Measurements from ENCODE around the gene FRAT1.
A peak's percentile ranks its signal among the peaks of the same experiment; 100 is the strongest.

Gene FRAT1

DNA sequence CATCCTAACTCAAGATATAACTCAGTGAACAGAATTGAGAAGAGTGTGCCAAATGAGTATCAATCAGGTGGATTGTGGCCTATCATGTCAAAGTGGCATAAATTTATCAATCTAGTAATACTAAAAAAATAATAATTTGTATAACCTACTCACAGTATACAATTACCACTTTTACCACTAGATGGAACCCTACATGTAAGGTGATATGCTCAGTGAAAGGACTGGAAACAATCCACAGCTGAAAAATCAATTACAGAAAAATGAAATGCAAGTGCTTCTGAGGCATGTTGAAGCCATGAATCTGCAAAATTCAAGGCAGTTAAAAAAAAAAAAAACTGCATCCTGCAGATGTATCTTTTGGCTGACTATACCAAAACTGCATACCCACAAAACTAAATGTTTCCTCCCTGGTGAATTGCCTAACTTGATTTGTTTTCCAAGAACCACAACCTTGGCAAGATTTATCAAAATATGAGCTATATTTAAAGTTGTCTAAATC, 40.5 kb upstream of the FRAT1 start (continued):
- TF ChIP-seq, protein P1, sequence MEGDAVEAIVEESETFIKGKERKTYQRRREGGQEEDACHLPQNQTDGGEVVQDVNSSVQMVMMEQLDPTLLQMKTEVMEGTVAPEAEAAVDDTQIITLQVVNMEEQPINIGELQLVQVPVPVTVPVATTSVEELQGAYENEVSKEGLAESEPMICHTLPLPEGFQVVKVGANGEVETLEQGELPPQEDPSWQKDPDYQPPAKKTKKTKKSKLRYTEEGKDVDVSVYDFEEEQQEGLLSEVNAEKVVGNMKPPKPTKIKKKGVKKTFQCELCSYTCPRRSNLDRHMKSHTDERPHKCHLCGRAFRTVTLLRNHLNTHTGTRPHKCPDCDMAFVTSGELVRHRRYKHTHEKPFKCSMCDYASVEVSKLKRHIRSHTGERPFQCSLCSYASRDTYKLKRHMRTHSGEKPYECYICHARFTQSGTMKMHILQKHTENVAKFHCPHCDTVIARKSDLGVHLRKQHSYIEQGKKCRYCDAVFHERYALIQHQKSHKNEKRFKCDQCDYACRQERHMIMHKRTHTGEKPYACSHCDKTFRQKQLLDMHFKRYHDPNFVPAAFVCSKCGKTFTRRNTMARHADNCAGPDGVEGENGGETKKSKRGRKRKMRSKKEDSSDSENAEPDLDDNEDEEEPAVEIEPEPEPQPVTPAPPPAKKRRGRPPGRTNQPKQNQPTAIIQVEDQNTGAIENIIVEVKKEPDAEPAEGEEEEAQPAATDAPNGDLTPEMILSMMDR (tag by site-specific recombination; IDR thresholded peaks at IDR 0.05), result 0 out of 2 replicates have a peak, but pooled peaks have one; percentile 9
- TF ChIP-seq ZNF660 (tag by site-specific recombination; IDR thresholded peaks at IDR 0.05), result peak; percentile 80; the same call in 1 of the 2 replicates
- no peak for TF ChIP-seq ZNF2 (tag by site-specific recombination; IDR thresholded peaks at IDR 0.05)
- peak; percentile 46; the same call in 1 of the 2 replicates for TF ChIP-seq ZNF558 (tag by site-specific recombination; IDR thresholded peaks at IDR 0.05)
- TF ChIP-seq ZNF473 (tag by site-specific recombination; IDR thresholded peaks at IDR 0.05), result no peak
- no peak for TF ChIP-seq ZNF544 (tag by site-specific recombination; IDR thresholded peaks at IDR 0.05)

DNA sequence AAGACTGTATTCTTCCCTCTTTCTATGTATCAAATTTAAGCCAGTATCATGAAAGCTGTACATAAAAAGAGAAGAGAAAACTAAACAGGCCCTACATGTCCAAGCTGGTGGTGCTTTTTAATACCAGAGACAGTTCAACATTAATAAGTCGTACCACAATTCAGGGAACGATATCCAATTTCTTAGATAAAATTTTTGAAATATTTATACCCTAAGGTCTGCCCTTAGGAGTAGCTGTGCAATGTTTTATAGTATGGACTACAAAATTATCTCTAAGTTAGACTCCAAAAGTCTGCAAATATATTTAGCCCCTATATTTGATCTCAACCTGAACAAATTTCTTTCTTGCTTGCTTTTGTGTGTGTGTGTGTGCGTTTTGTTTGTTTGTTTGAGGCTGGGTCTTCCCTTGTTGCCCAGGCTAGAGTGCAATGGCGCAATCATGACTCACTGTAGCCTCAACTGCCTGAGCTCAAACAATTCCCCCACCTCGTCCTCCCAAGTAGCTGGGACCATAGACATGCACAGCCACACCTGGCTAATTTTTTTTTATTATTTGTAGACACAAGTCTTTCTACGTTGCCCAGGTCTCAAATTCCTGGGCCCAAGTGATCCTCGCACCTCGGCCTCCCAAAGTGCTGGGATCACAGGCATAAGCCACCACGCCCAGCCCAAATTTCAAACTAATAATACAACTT, 39.8 kb upstream of the FRAT1 start:
- CTCF ChIA-PET, result interaction anchor here (0.6 to 3.2 kb wide), 41 partner anchors 8 to 1871 kb away, joined by 3 to 40 read pairs (median 5); partner anchors contain the start of genes ARHGAP19, FRAT1 and RRP12
- Histone ChIP-seq H3K4me1 (ENCODE audit: control insufficient read depth, insufficient read depth, low read length) (peaks cover 5% of the 10 kb centered on the region; the same call in 1 of the 2 replicates), H3K36me3 (ENCODE audit: control insufficient read depth in 2 of 2, insufficient read depth in 1 of 2, low read length in 2 of 2) (no peaks in the 10 kb centered on the region), H3K9me3 (ENCODE audit: control insufficient read depth, insufficient read depth, low read depth, low read length) (no peaks in the 10 kb centered on the region), H3K27ac (ENCODE audit: extremely low read depth, low read depth, low read length) (no peak overlapping the region), H3K4me3 (ENCODE audit: low read depth, low read length) (no peak overlapping the region)
- TF ChIP-seq, protein P2, sequence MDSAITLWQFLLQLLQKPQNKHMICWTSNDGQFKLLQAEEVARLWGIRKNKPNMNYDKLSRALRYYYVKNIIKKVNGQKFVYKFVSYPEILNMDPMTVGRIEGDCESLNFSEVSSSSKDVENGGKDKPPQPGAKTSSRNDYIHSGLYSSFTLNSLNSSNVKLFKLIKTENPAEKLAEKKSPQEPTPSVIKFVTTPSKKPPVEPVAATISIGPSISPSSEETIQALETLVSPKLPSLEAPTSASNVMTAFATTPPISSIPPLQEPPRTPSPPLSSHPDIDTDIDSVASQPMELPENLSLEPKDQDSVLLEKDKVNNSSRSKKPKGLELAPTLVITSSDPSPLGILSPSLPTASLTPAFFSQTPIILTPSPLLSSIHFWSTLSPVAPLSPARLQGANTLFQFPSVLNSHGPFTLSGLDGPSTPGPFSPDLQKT (IDR thresholded peaks at IDR 0.05; ENCODE audit: borderline replicate concordance, low read depth, low read length), result no peak
- TF ChIP-seq, protein P3, sequence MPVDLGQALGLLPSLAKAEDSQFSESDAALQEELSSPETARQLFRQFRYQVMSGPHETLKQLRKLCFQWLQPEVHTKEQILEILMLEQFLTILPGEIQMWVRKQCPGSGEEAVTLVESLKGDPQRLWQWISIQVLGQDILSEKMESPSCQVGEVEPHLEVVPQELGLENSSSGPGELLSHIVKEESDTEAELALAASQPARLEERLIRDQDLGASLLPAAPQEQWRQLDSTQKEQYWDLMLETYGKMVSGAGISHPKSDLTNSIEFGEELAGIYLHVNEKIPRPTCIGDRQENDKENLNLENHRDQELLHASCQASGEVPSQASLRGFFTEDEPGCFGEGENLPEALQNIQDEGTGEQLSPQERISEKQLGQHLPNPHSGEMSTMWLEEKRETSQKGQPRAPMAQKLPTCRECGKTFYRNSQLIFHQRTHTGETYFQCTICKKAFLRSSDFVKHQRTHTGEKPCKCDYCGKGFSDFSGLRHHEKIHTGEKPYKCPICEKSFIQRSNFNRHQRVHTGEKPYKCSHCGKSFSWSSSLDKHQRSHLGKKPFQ (tag by site-specific recombination; IDR thresholded peaks at IDR 0.05), result no peak
- TF ChIP-seq, protein P4, sequence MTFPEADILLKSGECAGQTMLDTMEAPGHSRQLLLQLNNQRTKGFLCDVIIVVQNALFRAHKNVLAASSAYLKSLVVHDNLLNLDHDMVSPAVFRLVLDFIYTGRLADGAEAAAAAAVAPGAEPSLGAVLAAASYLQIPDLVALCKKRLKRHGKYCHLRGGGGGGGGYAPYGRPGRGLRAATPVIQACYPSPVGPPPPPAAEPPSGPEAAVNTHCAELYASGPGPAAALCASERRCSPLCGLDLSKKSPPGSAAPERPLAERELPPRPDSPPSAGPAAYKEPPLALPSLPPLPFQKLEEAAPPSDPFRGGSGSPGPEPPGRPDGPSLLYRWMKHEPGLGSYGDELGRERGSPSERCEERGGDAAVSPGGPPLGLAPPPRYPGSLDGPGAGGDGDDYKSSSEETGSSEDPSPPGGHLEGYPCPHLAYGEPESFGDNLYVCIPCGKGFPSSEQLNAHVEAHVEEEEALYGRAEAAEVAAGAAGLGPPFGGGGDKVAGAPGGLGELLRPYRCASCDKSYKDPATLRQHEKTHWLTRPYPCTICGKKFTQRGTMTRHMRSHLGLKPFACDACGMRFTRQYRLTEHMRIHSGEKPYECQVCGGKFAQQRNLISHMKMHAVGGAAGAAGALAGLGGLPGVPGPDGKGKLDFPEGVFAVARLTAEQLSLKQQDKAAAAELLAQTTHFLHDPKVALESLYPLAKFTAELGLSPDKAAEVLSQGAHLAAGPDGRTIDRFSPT (tag by site-specific recombination; IDR thresholded peaks at IDR 0.05), result no peak
- TF ChIP-seq ZNF394 (tag by site-specific recombination; IDR thresholded peaks at IDR 0.05; ENCODE audit: borderline replicate concordance) (peak; percentile 66; the same call in 1 of the 2 replicates), MZF1 (tag by site-specific recombination; IDR thresholded peaks at IDR 0.05; ENCODE audit: borderline replicate concordance) (no peak), ZNF473 (tag by site-specific recombination; IDR thresholded peaks at IDR 0.05) (no peak), ZNF335 (tag by site-specific recombination; conservative IDR thresholded peaks at IDR 0.05) (peak; percentile 27; the same call in 1 of the 2 replicates)
- TF ChIP-seq, protein P5, sequence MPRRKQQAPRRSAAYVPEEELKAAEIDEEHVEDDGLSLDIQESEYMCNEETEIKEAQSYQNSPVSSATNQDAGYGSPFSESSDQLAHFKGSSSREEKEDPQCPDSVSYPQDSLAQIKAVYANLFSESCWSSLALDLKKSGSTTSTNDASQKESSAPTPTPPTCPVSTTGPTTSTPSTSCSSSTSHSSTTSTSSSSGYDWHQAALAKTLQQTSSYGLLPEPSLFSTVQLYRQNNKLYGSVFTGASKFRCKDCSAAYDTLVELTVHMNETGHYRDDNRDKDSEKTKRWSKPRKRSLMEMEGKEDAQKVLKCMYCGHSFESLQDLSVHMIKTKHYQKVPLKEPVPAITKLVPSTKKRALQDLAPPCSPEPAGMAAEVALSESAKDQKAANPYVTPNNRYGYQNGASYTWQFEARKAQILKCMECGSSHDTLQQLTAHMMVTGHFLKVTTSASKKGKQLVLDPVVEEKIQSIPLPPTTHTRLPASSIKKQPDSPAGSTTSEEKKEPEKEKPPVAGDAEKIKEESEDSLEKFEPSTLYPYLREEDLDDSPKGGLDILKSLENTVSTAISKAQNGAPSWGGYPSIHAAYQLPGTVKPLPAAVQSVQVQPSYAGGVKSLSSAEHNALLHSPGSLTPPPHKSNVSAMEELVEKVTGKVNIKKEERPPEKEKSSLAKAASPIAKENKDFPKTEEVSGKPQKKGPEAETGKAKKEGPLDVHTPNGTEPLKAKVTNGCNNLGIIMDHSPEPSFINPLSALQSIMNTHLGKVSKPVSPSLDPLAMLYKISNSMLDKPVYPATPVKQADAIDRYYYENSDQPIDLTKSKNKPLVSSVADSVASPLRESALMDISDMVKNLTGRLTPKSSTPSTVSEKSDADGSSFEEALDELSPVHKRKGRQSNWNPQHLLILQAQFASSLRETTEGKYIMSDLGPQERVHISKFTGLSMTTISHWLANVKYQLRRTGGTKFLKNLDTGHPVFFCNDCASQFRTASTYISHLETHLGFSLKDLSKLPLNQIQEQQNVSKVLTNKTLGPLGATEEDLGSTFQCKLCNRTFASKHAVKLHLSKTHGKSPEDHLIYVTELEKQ (tag by site-specific recombination; IDR thresholded peaks at IDR 0.05; ENCODE audit: borderline replicate concordance), result no peak
- TF ChIP-seq, protein P6, sequence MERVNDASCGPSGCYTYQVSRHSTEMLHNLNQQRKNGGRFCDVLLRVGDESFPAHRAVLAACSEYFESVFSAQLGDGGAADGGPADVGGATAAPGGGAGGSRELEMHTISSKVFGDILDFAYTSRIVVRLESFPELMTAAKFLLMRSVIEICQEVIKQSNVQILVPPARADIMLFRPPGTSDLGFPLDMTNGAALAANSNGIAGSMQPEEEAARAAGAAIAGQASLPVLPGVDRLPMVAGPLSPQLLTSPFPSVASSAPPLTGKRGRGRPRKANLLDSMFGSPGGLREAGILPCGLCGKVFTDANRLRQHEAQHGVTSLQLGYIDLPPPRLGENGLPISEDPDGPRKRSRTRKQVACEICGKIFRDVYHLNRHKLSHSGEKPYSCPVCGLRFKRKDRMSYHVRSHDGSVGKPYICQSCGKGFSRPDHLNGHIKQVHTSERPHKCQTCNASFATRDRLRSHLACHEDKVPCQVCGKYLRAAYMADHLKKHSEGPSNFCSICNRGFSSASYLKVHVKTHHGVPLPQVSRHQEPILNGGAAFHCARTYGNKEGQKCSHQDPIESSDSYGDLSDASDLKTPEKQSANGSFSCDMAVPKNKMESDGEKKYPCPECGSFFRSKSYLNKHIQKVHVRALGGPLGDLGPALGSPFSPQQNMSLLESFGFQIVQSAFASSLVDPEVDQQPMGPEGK (tag by site-specific recombination; IDR thresholded peaks at IDR 0.05), result 0 out of 2 replicates have a peak, but pooled peaks have one; percentile 17
- TF ChIP-seq, protein P7, sequence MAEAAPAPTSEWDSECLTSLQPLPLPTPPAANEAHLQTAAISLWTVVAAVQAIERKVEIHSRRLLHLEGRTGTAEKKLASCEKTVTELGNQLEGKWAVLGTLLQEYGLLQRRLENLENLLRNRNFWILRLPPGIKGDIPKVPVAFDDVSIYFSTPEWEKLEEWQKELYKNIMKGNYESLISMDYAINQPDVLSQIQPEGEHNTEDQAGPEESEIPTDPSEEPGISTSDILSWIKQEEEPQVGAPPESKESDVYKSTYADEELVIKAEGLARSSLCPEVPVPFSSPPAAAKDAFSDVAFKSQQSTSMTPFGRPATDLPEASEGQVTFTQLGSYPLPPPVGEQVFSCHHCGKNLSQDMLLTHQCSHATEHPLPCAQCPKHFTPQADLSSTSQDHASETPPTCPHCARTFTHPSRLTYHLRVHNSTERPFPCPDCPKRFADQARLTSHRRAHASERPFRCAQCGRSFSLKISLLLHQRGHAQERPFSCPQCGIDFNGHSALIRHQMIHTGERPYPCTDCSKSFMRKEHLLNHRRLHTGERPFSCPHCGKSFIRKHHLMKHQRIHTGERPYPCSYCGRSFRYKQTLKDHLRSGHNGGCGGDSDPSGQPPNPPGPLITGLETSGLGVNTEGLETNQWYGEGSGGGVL (tag by site-specific recombination; IDR thresholded peaks at IDR 0.05), result peak; percentile 47
- POLR2A ChIA-PET, result interaction anchor here (0.5 to 1.3 kb wide), 6 partner anchors 10 to 121 kb away, joined by 3 to 7 read pairs (median 4); partner anchors contain the start of gene FRAT1
